Endothelial cell of hepatic sinusoid (primary cell): ENCODE measurements around the gene VMP1.
"Not testable (repeated sequence)": the region's sequence is repeated elsewhere in the genome, so short reads cannot be mapped to it uniquely, and the experiment has no call there.

ENCODE experiments used
- in situ Hi-C: cut with HindIII; loops from 2 replicates; pipeline ENCODE4 v1.10.0; 2017; ENCODE audit warnings: low sequenced_read_pairs

Gene VMP1

DNA sequence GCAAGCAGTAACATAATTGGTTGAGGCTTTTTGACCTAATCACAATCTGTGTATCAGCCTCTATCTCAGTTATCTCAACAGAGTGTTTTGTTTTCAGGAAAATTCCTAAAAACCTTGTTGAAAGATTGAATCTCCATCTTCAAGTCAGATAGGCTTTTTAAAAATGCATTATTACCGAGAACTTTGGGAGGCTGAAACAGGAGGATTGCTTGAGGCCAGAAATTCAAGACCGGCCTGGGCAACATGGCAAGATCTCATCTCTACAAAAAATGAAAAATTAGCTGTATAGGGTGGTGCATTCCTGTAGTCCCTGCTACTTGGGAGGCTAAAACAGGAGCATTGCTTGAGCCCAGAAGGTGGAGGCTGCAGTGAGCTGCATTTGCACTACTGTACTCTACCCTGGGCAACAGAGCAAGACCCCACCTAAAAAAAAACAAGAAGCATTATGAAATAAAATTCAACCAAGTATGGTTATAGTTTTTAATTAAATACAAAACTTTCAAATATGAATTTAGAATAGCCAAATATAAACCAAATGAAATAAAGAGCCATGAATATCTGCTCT, 68.4 kb downstream of the VMP1 start:
- in situ Hi-C loops, result no loop called here

DNA sequence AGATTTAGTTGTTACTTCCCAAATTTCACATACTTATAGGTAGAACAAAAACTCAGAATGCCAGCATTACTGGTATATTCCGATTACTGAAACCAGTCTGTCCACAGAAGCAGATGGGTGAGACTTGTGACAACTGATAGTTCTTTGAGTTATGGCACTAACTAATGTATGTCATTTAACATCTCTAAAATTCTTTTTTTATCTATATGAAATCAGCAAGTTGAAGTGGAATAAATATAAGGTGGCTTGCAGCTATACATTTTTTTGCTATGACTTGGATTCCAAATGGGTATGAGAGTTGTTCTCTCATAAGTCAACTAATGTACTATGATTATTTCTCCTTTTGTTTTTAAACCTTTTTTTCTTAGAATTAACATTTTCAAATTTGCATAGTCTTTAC, 69.1 kb downstream of the VMP1 start:
- in situ Hi-C loops, result no loop called here

DNA sequence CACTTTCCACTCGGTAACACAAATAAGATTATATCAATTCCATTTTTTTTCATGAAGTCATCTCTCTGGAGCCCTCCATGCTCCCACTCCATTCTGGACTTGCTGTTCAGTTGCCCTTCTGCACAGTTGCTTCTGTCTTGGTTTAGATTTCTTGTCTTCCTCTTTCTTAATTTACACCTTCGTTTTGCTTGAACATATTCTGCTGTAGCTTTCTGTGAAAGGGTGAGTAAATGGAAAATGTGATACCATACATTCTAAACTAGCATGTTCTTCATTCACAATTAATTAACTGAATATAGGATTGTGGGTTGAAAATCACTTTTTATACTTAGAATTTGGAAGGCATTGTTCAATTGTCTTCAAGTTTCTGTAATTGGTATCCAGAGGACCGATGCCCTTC, 69.6 kb downstream of the VMP1 start:
- in situ Hi-C loops, result no loop called here

DNA sequence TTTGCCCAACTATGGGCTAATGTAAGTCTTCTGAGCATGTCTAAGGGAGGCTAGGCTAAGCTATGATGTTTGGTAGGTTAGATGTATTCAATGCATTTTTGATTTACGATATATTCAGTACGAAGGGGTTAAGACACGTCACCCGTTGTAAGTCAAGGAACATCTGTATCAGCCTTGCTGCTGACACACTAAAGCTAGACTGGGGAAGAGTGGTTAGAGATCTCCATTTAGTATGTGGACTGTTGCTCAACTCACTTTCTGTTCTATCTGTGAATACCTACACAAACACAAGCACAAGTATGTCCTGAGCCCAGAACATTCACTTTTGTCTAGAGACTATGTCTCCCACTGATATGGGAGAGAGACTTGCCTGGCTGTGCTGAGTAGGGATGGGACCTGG, 71.5 kb downstream of the VMP1 start:
- in situ Hi-C loops, result no loop called here

DNA sequence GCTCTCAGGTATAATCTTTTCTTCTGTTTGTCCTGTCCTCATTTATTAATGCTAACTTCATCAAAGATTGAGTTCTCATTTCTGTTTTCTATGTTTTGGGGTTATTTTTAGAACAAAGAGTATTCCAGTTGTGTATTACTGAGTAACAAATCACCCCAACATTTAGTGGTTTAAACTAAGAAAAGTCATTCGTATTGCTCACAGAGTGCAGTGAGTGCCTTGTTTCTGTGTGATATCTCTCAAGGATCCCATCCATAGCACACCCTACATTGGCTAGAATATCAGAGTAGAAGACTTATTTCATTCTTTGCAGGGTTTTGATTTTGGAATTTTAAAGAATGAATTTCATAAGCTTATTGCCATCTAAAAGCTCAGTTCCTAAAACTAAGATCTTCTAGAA, 72.1 kb downstream of the VMP1 start:
- in situ Hi-C loops, result no loop called here

DNA sequence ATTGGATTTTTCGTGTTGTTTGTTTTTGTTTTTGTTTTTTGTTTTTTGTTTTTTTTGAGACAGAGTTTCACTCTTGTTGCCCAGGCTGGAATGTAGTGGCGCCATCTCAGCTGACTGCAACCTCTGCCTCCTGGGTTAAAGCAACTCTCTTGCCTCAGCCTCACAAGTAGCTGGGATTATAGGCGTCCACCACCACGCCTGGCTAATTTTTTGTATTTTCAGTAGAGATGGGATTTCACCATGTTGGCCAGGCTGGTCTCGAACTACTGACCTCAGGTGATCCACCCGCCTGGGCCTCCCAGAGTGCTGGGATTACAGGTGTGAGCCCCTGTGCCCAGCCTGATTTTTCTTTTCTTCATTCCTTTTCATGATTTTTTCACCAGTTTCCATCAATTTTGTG, 73.1 kb downstream of the VMP1 start:
- in situ Hi-C loops, result loop anchor here (10.0 kb wide), 1 partner anchor 64 kb away; no protein-coding TSS in a partner anchor

DNA sequence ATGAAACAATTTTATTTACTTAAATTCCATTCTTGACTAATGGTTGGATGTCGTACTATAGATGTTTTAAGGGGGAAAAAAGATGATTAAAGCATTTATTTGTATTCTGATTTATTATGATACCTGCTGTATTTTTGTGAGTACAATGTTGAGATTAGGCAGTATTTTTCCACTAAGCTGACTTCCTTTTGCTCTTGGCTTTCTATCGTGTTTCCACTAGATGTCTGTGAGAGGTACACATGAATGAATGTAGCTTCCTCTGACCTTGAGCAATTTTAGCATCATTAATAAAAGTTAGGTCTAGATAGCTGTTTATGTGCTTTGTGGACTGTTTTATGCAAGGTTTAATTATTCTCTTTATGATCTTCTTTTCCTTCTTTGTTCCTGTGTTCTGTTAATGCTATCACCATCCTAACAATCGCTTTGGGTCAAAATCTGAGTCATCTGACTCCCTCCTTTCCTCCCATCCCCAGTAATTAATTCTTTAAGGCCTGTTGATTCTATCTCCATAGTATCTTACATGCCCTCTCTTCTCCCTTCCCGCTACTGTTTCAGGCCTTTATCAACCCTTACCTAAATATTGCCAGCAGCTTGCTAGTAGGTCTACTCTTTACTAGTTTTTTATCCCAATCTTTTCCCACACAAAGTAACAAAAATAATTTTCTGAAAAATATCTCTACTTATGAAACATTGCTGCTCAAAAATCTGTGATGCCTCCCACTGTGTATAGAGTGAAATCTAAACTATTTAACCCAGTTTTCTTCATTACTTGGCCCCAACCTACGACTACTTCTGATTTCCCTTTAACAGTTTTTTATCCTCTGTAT, 76.0 kb downstream of the VMP1 start:
- in situ Hi-C loops, result loop anchor here (10.0 kb wide), 1 partner anchor 61 kb away; no protein-coding TSS in a partner anchor

DNA sequence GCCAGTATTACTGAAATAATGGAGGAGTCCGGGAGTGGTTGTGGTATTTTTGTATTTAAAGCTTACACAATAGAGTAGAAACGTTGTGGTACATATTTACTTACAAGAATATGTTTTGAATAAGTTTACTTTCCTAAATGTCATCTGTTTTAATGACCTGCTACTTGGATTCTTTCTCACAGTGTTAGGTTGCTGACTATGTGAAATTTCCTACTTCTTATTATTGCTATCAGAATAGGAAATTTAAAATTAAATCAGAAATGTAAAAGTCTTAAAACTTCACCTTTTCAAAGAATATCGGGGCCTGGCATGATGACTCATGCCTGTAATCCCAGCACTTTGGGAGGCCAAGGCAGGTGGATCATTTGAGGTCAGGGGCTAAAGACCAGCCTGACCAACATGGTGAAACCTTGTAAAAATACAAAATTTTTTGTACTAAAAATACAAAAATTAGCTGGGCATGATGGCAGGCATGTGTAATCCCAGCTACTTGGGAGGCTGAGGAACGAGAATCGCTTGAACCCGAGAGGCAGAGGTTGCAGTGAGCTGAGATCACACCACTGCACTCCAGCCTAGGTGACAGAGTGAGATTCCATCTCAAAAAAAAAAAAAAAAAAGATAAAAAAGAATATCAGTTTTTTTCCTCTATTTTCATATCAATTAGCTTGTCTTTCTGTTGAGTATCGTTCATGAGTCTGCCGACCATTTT, 77.8 kb downstream of the VMP1 start:
- in situ Hi-C loops, result loop anchor here (5.0 to 10.0 kb wide), 2 partner anchors 37 to 60 kb away; no protein-coding TSS in a partner anchor

DNA sequence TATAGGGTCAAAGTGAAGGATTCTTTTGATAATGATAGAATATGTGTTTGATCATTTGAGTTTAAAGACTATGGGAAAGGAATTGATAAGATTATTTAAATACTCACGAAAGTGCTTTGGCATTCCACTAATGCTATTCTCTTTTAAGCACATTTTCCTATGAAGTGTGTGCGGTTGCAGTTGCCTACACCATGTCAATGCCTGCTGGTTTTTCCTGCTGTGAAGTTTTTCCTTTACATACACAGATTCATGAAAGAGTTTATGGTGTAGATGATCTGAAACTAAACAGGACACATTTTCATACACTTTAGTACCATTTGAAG, 78.7 kb downstream of the VMP1 start:
- in situ Hi-C loops, result loop anchor here (5.0 to 10.0 kb wide), 2 partner anchors 36 to 59 kb away; no protein-coding TSS in a partner anchor

DNA sequence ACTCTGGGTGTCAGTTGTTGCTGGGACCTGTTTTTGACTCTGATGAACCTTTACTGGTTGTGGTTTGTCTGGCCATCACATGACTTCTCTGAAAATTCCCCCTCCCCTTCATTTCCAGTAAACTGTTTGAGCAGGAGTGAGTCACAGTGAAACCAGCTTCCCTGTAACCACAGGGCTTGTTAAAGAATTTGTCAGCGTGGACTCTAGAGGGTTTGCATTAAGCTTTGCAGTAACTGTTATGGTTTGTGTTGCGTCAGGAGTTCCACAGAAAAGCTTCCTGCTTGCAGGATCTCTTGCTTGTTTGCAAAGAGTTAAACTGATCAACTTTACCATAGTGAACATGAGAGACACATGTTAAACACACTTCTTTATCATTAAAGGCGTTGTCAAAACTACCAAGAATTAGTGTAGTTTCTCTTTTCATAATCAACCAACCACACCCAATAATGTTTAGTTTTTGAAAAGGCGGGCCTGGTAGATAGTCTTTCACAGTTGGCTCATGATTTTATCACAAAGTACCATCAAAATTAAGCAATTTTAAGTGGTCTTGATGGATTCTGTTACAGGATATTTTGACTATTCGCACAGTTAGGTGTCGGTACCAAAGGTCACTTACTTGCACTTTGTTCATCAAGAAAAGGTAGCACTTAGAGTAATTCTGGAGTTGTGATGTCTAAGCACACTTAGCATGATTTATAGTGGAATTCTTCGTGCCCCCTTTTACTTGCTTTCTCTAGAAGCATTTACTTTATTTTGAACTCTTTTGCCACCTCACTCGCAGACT, 79.3 kb downstream of the VMP1 start:
- in situ Hi-C loops, result loop anchor here (5.0 to 10.0 kb wide), 2 partner anchors 36 to 58 kb away; no protein-coding TSS in a partner anchor

DNA sequence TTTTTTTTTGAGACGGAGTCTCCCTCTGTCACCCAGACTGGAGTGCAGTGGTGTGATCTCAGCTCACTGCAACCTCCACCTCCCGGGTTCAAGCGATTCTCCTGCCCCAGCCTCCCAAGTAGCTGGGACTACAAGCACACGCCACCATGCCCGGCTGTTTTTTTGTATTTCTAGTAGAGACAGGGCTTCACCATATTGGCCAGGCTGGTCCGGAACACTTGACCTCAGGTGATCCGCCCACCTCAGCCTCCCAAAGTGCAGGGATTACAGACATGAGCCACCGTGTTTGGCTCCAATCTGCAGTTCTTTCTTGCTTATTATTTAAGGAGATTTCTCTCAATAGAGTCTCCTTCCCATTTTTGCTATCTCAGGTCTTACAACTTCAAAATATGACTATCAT, 82.4 kb downstream of the VMP1 start:
- in situ Hi-C loops, result loop anchor here (5.0 to 10.0 kb wide), 2 partner anchors 32 to 55 kb away; no protein-coding TSS in a partner anchor

DNA sequence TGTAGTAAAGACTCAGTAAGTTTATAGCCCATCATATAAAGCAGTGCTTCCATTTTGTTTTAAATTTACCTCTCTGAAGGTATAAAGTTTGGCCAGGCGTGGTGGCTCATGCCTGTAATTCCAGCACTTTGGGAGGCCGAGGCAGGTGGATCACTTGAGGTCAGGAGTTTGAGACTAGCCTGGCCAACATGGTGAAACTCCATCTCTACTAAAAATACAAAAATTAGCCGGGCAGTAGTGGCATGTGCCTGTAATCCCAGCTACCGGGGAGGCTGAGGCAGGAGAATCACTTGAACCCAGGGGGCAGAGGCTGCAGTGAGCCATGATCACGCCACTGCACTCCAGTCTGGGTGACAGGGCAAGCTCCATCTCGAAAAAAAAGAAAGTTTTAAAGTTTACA, 83.0 kb downstream of the VMP1 start:
- in situ Hi-C loops, result not testable (repeated sequence)

DNA sequence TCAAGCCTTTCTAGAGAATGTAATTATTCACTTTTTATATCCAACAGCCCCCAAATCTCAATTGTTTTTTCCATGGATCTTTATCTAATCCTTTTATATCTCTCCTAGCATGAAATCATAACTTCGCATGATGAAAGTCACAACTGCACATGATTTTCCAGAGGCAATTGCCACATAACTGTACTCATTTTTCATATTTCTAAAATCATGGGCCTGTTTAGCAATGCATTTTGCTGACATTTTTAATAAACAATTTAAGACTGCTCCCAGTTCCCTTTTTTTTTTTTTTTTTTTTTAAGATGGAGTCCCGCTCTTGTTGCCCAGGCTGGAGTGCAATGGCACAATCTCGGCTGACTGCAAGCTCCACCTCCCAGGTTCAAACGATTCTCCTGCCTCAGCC, 83.5 kb downstream of the VMP1 start:
- in situ Hi-C loops, result no loop called here

DNA sequence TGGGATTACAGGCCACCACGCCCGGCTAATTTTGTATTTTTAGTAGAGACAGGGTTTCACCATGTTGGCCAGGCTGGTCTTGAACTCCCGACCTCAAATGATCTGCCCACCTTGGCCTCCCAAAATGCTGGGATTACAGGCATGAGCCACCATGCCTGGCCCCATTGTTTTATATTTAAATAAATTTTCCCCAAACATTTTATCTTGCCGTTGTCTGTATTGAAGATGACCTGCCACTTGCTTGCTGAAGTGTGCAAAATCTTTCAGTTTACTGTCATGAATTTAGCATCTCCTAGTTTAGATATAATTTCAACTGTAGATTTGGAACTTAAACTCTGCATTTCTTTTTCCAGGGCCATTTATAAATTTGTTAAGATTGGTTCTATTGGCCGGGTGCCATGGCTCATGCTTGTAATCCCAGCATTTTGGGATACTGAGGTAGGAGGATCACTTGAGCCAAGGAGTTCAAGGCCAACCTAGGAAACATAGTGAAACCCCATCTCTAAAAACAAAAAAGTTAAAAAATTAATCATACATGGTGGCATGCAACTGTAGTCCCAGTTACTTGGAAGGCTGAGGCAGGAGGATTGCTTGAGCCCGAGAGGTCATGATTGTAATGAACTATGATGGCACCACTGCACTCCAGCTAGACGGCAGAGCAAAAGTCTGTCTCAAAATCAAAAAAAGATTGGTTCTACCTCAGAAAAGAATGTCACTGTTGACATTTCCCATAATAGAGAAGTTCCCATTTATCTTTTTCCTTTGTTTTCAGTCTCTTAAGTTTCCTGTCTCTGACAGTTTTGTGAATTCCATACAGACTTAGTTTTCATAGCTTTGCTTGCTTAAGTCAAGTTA, 84.4 kb downstream of the VMP1 start:
- in situ Hi-C loops, result no loop called here

DNA sequence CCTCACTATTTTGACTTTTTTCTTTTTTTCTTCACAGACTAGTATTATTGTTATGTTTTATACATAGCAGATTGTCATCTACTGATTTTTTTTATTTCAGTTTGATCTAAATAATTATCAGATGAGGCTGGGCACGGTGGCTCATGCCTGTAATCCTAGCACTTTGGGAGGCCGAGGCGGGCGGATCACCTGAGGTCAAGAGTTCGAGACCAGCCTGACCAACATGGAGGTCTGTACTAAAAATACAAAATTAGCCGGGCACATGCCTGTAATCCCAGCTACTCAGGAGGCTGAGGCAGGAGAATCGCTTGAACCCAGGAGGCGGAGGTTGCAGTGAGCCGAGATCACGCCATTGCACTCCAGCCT, 85.0 kb downstream of the VMP1 start:
- in situ Hi-C loops, result not testable (repeated sequence)

DNA sequence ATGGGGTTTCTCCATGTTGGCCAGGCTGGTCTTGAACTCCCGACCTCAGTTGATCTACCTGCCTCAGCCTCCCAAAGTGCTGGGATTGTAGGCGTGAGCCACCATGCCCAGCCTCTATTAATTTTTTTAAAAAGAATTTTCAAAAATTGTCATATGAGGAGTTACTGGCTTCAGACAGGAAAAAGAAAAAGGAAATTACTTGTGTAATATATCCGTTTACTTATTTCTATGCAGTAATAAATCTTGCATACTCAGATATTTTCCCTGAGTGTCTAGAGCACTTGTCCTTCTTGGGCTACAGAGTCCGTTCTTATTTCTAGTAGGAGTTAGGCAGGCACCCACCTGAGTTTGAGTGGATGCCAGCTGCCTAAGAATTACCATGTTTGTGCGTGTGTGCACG, 85.8 kb downstream of the VMP1 start:
- in situ Hi-C loops, result no loop called here

DNA sequence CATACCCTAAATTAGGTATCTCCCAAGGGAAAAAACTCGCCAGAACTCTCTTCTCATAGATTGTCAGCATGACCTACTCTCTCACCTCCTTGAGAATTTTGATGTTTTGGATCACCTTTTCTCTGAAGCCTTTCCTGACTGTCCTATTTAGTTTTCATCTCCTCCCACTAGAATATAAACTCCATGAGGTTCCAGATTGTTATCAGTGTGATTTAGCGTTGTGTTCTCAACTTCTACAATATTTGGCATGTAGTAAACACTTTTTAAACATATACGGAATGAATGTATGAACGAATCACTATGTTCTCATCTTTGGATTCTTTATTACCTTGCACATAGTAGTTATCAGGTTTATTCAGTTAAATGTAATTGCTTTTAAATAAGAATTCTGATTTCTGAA, 88.7 kb downstream of the VMP1 start:
- in situ Hi-C loops, result no loop called here

DNA sequence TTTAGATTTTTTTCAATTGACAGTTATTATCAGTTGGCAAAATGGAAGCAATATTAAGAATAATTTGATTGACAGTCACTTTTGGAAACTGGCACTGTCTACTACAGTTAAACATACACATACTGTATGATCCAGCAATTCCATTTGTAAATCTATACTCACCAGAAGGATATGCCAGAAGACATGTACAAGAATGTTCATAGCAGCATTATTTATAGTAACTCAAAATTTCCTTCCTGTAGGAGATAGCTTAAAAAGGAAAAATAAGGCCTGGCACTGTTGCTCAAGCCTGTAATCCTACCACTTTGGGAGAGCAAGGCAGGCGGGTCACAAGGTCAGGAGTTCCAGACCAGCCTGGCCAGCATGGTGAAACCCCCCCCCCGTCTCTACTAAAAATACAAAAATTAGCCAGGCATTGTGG, 89.3 kb downstream of the VMP1 start:
- in situ Hi-C loops, result no loop called here

DNA sequence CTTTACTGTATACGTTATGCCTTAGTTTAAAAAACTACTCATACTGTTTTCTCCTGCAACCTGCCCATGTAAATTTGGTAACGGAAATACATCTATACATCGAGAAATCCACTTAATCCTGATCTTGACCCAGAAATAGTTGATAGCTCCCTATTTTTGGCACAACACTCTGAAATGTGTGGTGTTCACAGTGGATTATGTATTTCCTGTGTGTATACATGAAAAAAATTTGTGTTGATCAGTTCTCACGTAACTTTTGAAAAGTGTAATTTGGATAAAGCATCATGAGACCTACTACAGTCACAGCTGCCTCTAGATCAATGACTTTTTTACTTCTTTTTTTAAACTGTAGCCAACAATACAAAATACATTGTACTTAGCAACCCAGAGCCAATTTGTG, 90.7 kb downstream of the VMP1 start:
- in situ Hi-C loops, result no loop called here

DNA sequence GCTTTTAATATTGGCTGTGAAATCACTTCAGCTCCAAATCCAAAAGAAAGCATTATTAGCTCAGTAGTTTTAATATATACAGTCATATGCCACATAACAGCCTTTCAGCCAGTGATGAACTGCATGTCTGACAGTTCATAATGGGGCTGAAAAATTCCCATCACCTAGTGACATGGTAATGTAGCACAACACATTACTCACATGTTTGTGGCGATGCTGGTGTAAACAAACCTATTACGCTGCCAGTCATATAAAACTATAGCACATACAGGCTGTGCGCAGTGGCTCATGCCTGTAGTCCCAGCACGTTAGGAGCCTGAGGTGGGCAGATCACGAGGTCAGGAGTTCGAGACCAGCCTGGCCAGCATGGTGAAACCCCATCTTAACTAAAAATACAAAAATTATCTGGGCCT, 93.1 kb downstream of the VMP1 start:
- in situ Hi-C loops, result no loop called here
